Measurements from ENCODE around the gene RASAL2. TPM values are rescaled to one million over a fixed set of nuclear protein-coding genes. Genes with fewer than 3 reads are reported as not detected.

The RASAL2 gene
- total RNA-seq, 4 donors from 2014 or later = 31.8 to 48.3 (median 37.8) TPM

DNA sequence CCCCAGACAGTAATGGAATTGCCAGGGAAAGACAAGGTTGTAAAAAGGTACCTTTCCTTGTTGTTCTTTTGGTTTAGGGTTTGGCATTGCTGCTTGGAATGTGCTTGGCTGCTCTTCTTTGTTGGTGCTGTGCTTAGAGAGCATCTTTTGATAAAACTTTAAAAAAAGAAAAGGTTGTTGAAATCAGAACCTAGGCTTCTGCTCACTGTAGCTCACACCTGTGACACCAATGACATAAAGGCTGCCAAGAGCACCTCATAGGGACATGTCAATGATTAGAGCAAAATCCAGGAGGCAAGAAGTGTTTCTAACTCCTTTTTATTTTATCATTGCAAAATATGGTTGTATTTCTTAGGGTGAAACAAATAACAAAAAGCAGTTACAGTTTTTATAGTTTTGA lies 373.9 kb downstream of the RASAL2 start:
- DNase-seq (ENCODE audit: low spot score in 2 of 2) = no peak
- Histone ChIP-seq H3K27me3 (no peaks in the 10 kb centered on the region), H3K36me3 (peaks cover 41% of the 10 kb centered on the region), H3K27ac (no peak overlapping the region), H3K4me1 (no peaks in the 10 kb centered on the region), H3K4me3 (no peak overlapping the region), H3K9me3 (no peaks in the 10 kb centered on the region)
- TF ChIP-seq EP300 (IDR thresholded peaks at IDR 0.05) = no peak
- TF ChIP-seq POLR2AphosphoS5 (IDR thresholded peaks at IDR 0.05) = no peak
- no peak for TF ChIP-seq POLR2A (IDR thresholded peaks at IDR 0.05)
- no peak for TF ChIP-seq CTCF (IDR thresholded peaks at IDR 0.05)

GRCh38 chr1:178470411-178470960 lies 376.6 kb downstream of the RASAL2 start:
- H3K9me3 ChIP-seq = no peaks in the 10 kb centered on the region
- peaks cover 61% of the 10 kb centered on the region for H3K36me3 ChIP-seq
- WGBS = 36% methylated on average over 5 of the region's 5 CpGs
- no peak for TF ChIP-seq POLR2AphosphoS5 (IDR thresholded peaks at IDR 0.05)
- TF ChIP-seq POLR2A (IDR thresholded peaks at IDR 0.05) = no peak
- TF ChIP-seq CTCF (IDR thresholded peaks at IDR 0.05) = no peak
- TF ChIP-seq EP300 (IDR thresholded peaks at IDR 0.05) = no peak
- no peak overlapping the region for H3K27ac ChIP-seq
- no peak for DNase-seq (ENCODE audit: low spot score in 2 of 2)
- H3K4me3 ChIP-seq = no peak overlapping the region
- H3K27me3 ChIP-seq = no peaks in the 10 kb centered on the region
- no peaks in the 10 kb centered on the region for H3K4me1 ChIP-seq

DNA sequence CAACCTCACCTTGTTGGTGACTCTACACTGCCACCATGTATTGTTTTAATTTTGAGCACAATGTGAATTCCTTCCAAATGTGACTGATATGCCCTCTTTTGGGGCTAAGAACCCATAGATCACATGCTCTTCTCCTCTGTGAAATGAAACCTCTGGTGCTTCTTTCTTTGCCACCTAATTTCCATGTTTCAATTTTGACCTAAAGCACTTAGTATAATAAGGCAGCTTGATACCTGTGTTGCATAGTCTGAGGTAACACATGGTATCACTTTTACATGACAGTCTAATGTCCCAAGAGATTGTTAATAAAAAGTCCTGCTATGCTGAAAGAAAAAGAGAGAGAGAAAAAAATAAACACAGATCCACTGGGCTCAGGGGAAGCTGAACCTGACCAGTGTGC lies 378.6 kb downstream of the RASAL2 start:
- TF ChIP-seq EP300 (IDR thresholded peaks at IDR 0.05) = no peak
- TF ChIP-seq POLR2A (IDR thresholded peaks at IDR 0.05) = no peak
- TF ChIP-seq CTCF (IDR thresholded peaks at IDR 0.05) = no peak
- no peak for TF ChIP-seq POLR2AphosphoS5 (IDR thresholded peaks at IDR 0.05)
- Histone ChIP-seq H3K4me1 (no peaks in the 10 kb centered on the region), H3K36me3 (peaks cover 42% of the 10 kb centered on the region), H3K27ac (no peak overlapping the region), H3K27me3 (no peaks in the 10 kb centered on the region), H3K9me3 (no peaks in the 10 kb centered on the region), H3K4me3 (no peak overlapping the region)
- DNase-seq (ENCODE audit: low spot score in 2 of 2) = no peak

- WGBS = 87% methylated on average over 4 of the region's 4 CpGs
- TF ChIP-seq CTCF (IDR thresholded peaks at IDR 0.05) (no peak), POLR2A (IDR thresholded peaks at IDR 0.05) (no peak), EP300 (IDR thresholded peaks at IDR 0.05) (no peak)
- Histone ChIP-seq H3K9me3 (no peaks in the 10 kb centered on the region), H3K36me3 (peaks cover 24% of the 10 kb centered on the region), H3K27ac (no peak overlapping the region), H3K4me1 (no peaks in the 10 kb centered on the region), H3K27me3 (no peaks in the 10 kb centered on the region), H3K4me3 (no peak overlapping the region)
- DNase-seq (ENCODE audit: low spot score in 2 of 2) = no peak
Measured at GRCh38 chr1:178477373-178477772, 383.5 kb downstream of the RASAL2 start.

- no peak overlapping the region for H3K4me3 ChIP-seq
- H3K9me3 ChIP-seq = no peaks in the 10 kb centered on the region
- H3K27me3 ChIP-seq = no peaks in the 10 kb centered on the region
- no peak overlapping the region for H3K27ac ChIP-seq
- no peak for TF ChIP-seq POLR2AphosphoS5 (IDR thresholded peaks at IDR 0.05)
- no peak for TF ChIP-seq EP300 (IDR thresholded peaks at IDR 0.05)
- TF ChIP-seq CTCF (IDR thresholded peaks at IDR 0.05) = no peak
- TF ChIP-seq POLR2A (IDR thresholded peaks at IDR 0.05) = no peak
- DNase-seq (ENCODE audit: low spot score in 2 of 2) = no peak
- H3K36me3 ChIP-seq = peaks cover 21% of the 10 kb centered on the region
- H3K4me1 ChIP-seq = no peaks in the 10 kb centered on the region
- WGBS = 56% methylated on average over 1 of the region's 1 CpG
Measured at GRCh38 chr1:178477841-178478240, 383.9 kb downstream of the RASAL2 start.

All from suprapubic skin (tissue), 4 donors.